Ishikawa (cell line): ENCODE measurements around the gene C20orf173.
A peak's percentile ranks its signal among the peaks of the same experiment; 100 is the strongest.

ENCODE experiments used
- CREB1 ChIP-seq: IDR thresholded peaks from 2 replicates; pipeline ENCODE4 v1.6.1; 2012; ENCODE audit warnings: low read depth
- EGR1 ChIP-seq: IDR thresholded peaks from 2 replicates; pipeline ENCODE4 v1.6.1; 2012
- EP300 ChIP-seq: IDR thresholded peaks from 2 replicates; pipeline ENCODE4 v1.6.1; 2012; ENCODE audit warnings: borderline replicate concordance
- FOXM1 ChIP-seq: IDR thresholded peaks from 2 replicates; pipeline ENCODE4 v1.6.1; 2012; ENCODE audit warnings: low read depth, borderline replicate concordance
- RAD21 ChIP-seq: IDR thresholded peaks from 2 replicates; pipeline ENCODE4 v1.6.1; 2012; ENCODE audit warnings: low read depth
- ZBTB7A ChIP-seq: IDR thresholded peaks from 2 replicates; pipeline ENCODE4 v1.6.1; 2012; ENCODE audit warnings: low read depth

DNA sequence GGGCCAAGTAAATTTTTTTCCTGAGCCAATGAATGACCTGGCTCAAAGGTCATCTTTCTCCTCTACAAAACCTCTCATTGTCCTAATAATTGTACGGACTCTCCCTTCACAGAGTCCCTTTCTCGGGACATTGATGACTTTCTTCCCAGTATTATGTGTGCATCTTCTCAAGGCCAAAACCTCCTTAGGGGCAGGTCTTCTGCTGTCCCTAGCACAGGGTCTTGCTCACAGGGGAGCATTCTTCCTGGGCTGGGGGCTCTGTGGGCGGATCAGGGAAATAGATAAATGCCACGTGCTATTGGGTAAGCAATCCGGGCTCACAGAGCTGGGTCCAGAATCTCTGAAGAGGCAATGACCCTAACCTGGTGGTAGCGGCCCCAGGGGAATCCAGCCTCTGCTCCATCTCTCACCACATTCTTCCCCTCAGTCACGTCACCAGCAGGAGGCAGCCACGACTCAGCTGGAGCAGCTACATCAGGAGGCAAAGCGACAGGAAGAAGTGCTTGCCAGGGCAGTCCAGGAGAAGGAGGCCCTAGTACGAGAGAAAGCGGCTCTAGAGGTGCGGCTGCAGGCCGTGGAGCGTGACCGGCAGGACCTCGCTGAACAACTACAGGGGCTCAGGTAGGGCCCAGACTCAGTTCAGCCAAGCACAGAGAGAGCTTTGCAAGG, 50.5 kb downstream of the C20orf173 start:
- TF ChIP-seq EP300 (no peak), RAD21 (peak; percentile 57; the same call in 1 of the 2 replicates), FOXM1 (no peak), CREB1 (no peak), EGR1 (no peak), ZBTB7A (no peak)
